K562 (cell line): ENCODE results near the gene OR56B4.

ENCODE experiments used
- BACH1 ChIP-seq: fragments of 200-800 bp; sonication (Bioruptor generic); IDR thresholded peaks from 2 replicates; pipeline ENCODE4 v1.6.1; 2016; ENCODE audit warnings: missing genetic modification characterization, missing compliant biosample characterization
- CTCF ChIP-seq, 3 experiments: IDR thresholded peaks in 2 of 3; conservative IDR thresholded peaks in 1 of 3; 2 replicates each; pipeline ENCODE4 v1.5.1; 2011 to 2012; ENCODE audit warnings: low read length in 3 of 3, mild to moderate bottlenecking in 3 of 3, control low read depth in 2 of 3, improper control_type of control experiment in 1 of 3, inconsistent platforms in 1 of 3, low read depth in 1 of 3, mixed read lengths in 1 of 3, moderate library complexity in 1 of 3; ENCODE audit not compliant: insufficient read depth in 2 of 3
- EHMT2 ChIP-seq: fragments of 450-650 bp; IDR thresholded peaks from 2 replicates; pipeline ENCODE4 v1.6.1; 2018; ENCODE audit warnings: antibody characterized with exemption
- EZH2 ChIP-seq: IDR thresholded peaks from 2 replicates; pipeline ENCODE4 v1.6.1; 2012; ENCODE audit warnings: low read depth, mild to moderate bottlenecking, inconsistent platforms, low read length, borderline replicate concordance
- NCOA1 ChIP-seq: fragments of 450-650 bp; IDR thresholded peaks from 2 replicates; pipeline ENCODE4 v1.6.1; 2016; ENCODE audit warnings: low read depth
- POLR2A ChIP-seq: fragments of 450-650 bp; conservative IDR thresholded peaks from 2 replicates; pipeline ENCODE4 v1.6.1; 2016
- POLR2AphosphoS5 ChIP-seq: IDR thresholded peaks from 2 replicates; pipeline ENCODE4 v1.6.1; 2011; ENCODE audit warnings: mild to moderate bottlenecking, low read depth, low read length, moderate library complexity; ENCODE audit not compliant: control insufficient read depth, insufficient read depth
- SP1 ChIP-seq: sonication (generic); formaldehyde crosslinking; IDR thresholded peaks from 2 replicates; pipeline ENCODE4 v1.8.1; 2022; ENCODE audit warnings: mild to moderate bottlenecking, missing genetic modification reagents
- TCFL5 ChIP-seq: fragments of 250-450 bp; sonication (Bioruptor Pico); conservative IDR thresholded peaks from 2 replicates; pipeline ENCODE4 v1.6.1; 2021; ENCODE audit warnings: mild to moderate bottlenecking, moderate library complexity, matching md5 sums
- ZBTB17 ChIP-seq: fragments of 450-650 bp; formaldehyde crosslinking; IDR thresholded peaks from 2 replicates; pipeline ENCODE4 v1.4.0; 2020; ENCODE audit warnings: mild to moderate bottlenecking
- ZBTB40 ChIP-seq, 2 experiments: fragments of 450-650 bp in 1 of 2; sonication (generic) in 1 of 2; formaldehyde crosslinking in 1 of 2; IDR thresholded peaks; 2 replicates each; pipeline versions ENCODE4 v1.7.1 to v1.9.0; 2016 to 2022; ENCODE audit warnings: inconsistent platforms in 1 of 2, mild to moderate bottlenecking in 1 of 2, missing genetic modification reagents in 1 of 2
- ZNF561 ChIP-seq: fragments of 450-650 bp; formaldehyde crosslinking; conservative IDR thresholded peaks from 2 replicates; pipeline ENCODE4 v1.4.0; 2020; ENCODE audit warnings: mild to moderate bottlenecking, moderate library complexity

- TF ChIP-seq ZBTB17 = no peak
- no peak for TF ChIP-seq EZH2
- no peak for TF ChIP-seq CTCF (IDR thresholded peaks at IDR 0.05 in 2 of 3, conservative IDR thresholded peaks at IDR 0.05 in 1 of 3; ENCODE audit: insufficient read depth in 2 of 3, low read depth in 1 of 3, low read length in 3 of 3)
- TF ChIP-seq TCFL5 (CRISPR knock-in tag) = no peak
- no peak for TF ChIP-seq POLR2AphosphoS5
- TF ChIP-seq SP1 (CRISPR knock-in tag) = no peak
- no peak for TF ChIP-seq NCOA1
- no peak for TF ChIP-seq EHMT2
- no peak for TF ChIP-seq POLR2A
- no peak for TF ChIP-seq ZNF561
- no peak for TF ChIP-seq BACH1
- TF ChIP-seq ZBTB40 (IDR thresholded peaks at IDR 0.05) = no peak
- no peak for TF ChIP-seq ZBTB40 (CRISPR knock-in tag; IDR thresholded peaks at IDR 0.05)
These were observed 21.5 kb downstream of the OR56B4 start for GRCh38 chr11:6129011-6129410.
